ENCODE data around the gene SLC22A6. TPM values are rescaled to one million over a fixed set of nuclear protein-coding genes. Genes with fewer than 3 reads are reported as not detected.
A peak's percentile ranks its signal among the peaks of the same experiment; 100 is the strongest.

Gene SLC22A6
- total RNA-seq, 1 experiment from 2014 or later, result not detected

- TF ChIP-seq, protein P1, sequence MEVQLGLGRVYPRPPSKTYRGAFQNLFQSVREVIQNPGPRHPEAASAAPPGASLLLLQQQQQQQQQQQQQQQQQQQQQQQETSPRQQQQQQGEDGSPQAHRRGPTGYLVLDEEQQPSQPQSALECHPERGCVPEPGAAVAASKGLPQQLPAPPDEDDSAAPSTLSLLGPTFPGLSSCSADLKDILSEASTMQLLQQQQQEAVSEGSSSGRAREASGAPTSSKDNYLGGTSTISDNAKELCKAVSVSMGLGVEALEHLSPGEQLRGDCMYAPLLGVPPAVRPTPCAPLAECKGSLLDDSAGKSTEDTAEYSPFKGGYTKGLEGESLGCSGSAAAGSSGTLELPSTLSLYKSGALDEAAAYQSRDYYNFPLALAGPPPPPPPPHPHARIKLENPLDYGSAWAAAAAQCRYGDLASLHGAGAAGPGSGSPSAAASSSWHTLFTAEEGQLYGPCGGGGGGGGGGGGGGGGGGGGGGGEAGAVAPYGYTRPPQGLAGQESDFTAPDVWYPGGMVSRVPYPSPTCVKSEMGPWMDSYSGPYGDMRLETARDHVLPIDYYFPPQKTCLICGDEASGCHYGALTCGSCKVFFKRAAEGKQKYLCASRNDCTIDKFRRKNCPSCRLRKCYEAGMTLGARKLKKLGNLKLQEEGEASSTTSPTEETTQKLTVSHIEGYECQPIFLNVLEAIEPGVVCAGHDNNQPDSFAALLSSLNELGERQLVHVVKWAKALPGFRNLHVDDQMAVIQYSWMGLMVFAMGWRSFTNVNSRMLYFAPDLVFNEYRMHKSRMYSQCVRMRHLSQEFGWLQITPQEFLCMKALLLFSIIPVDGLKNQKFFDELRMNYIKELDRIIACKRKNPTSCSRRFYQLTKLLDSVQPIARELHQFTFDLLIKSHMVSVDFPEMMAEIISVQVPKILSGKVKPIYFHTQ (CRISPR knock-in tag; IDR thresholded peaks at IDR 0.05), result no peak
- TF ChIP-seq, protein P2, sequence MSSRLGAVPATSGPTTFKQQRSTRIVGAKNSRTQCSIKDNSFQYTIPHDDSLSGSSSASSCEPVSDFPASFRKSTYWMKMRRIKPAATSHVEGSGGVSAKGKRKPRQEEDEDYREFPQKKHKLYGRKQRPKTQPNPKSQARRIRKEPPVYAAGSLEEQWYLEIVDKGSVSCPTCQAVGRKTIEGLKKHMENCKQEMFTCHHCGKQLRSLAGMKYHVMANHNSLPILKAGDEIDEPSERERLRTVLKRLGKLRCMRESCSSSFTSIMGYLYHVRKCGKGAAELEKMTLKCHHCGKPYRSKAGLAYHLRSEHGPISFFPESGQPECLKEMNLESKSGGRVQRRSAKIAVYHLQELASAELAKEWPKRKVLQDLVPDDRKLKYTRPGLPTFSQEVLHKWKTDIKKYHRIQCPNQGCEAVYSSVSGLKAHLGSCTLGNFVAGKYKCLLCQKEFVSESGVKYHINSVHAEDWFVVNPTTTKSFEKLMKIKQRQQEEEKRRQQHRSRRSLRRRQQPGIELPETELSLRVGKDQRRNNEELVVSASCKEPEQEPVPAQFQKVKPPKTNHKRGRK (CRISPR knock-in tag; IDR thresholded peaks at IDR 0.05; ENCODE audit: borderline replicate concordance), result no peak
Measured at GRCh38 chr11:62981743-62982142, 3.0 kb downstream of the SLC22A6 start (continued).

- Mint-ChIP-seq H3K36me3 (no peaks in the 10 kb centered on the region), H3K4me3 (no peak overlapping the region), H3K4me1 (no peaks in the 10 kb centered on the region), H3K27me3 (ENCODE audit: low read depth) (no peaks in the 10 kb centered on the region), H3K9me3 (no peaks in the 10 kb centered on the region), H3K27ac (no peak overlapping the region)
- ChIA-PET POLR2A (no interaction called here), CTCF (interaction anchor here (0.6 to 10.4 kb wide), 7 partner anchors 11 to 74 kb away, joined by 3 to 302 read pairs (median 6); no protein-coding TSS in a partner anchor)
- ATAC-seq (no peak), DNase-seq (ENCODE audit: low spot score) (no peak)
- TF ChIP-seq IRF1 (CRISPR knock-in tag; IDR thresholded peaks at IDR 0.05) (no peak), NR1H2 (CRISPR knock-in tag; IDR thresholded peaks at IDR 0.05) (no peak), JUN (CRISPR knock-in tag; IDR thresholded peaks at IDR 0.05) (0 out of 2 replicates have a peak, but pooled peaks have one; percentile 19), TEAD1 (CRISPR knock-in tag; IDR thresholded peaks at IDR 0.05) (no peak)
- TF ChIP-seq, protein P3, sequence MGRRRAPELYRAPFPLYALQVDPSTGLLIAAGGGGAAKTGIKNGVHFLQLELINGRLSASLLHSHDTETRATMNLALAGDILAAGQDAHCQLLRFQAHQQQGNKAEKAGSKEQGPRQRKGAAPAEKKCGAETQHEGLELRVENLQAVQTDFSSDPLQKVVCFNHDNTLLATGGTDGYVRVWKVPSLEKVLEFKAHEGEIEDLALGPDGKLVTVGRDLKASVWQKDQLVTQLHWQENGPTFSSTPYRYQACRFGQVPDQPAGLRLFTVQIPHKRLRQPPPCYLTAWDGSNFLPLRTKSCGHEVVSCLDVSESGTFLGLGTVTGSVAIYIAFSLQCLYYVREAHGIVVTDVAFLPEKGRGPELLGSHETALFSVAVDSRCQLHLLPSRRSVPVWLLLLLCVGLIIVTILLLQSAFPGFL (CRISPR knock-in tag; IDR thresholded peaks at IDR 0.05; ENCODE audit: borderline replicate concordance), result no peak
- TF ChIP-seq, protein P4, sequence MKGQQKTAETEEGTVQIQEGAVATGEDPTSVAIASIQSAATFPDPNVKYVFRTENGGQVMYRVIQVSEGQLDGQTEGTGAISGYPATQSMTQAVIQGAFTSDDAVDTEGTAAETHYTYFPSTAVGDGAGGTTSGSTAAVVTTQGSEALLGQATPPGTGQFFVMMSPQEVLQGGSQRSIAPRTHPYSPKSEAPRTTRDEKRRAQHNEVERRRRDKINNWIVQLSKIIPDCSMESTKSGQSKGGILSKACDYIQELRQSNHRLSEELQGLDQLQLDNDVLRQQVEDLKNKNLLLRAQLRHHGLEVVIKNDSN (CRISPR knock-in tag; IDR thresholded peaks at IDR 0.05), result no peak
Measured at GRCh38 chr11:62980133-62980760, 4.5 kb downstream of the SLC22A6 start.

GRCh38 chr11:62976109-62976508 is 8.7 kb downstream of the SLC22A6 start:
- no peak overlapping the region for H3K27ac Mint-ChIP-seq
- no peak for ATAC-seq
- H3K27me3 Mint-ChIP-seq (ENCODE audit: low read depth), result peaks cover 17% of the 10 kb centered on the region
- H3K4me3 Mint-ChIP-seq, result no peak overlapping the region
- peaks cover 3% of the 10 kb centered on the region; the same call in 1 of the 2 replicates for H3K4me1 Mint-ChIP-seq
- H3K36me3 Mint-ChIP-seq, result no peaks in the 10 kb centered on the region
- ChIA-PET CTCF (interaction anchor here (0.7 to 10.4 kb wide), 20 partner anchors 8 to 222 kb away, joined by 3 to 302 read pairs (median 12); partner anchors contain the start of genes CHRM1, SLC22A6 and ZBTB3), POLR2A (interaction anchor here (0.6 kb wide), 1 partner anchor 79 kb away, joined by 4 read pairs; no protein-coding TSS in a partner anchor)
- DNase-seq (ENCODE audit: low spot score), result no peak
- no peaks in the 10 kb centered on the region for H3K9me3 Mint-ChIP-seq
- TF ChIP-seq, protein P5, sequence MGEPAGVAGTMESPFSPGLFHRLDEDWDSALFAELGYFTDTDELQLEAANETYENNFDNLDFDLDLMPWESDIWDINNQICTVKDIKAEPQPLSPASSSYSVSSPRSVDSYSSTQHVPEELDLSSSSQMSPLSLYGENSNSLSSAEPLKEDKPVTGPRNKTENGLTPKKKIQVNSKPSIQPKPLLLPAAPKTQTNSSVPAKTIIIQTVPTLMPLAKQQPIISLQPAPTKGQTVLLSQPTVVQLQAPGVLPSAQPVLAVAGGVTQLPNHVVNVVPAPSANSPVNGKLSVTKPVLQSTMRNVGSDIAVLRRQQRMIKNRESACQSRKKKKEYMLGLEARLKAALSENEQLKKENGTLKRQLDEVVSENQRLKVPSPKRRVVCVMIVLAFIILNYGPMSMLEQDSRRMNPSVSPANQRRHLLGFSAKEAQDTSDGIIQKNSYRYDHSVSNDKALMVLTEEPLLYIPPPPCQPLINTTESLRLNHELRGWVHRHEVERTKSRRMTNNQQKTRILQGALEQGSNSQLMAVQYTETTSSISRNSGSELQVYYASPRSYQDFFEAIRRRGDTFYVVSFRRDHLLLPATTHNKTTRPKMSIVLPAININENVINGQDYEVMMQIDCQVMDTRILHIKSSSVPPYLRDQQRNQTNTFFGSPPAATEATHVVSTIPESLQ (CRISPR knock-in tag; IDR thresholded peaks at IDR 0.05), result no peak
- TF ChIP-seq, protein P6, sequence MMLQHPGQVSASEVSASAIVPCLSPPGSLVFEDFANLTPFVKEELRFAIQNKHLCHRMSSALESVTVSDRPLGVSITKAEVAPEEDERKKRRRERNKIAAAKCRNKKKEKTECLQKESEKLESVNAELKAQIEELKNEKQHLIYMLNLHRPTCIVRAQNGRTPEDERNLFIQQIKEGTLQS (CRISPR knock-in tag; conservative IDR thresholded peaks at IDR 0.05), result no peak
- TF ChIP-seq ZNF423 (CRISPR knock-in tag; IDR thresholded peaks at IDR 0.05), result no peak
- TF ChIP-seq EMX1 (CRISPR knock-in tag; IDR thresholded peaks at IDR 0.05), result no peak
- no peak for TF ChIP-seq ESRRA (CRISPR knock-in tag; IDR thresholded peaks at IDR 0.05; ENCODE audit: borderline replicate concordance)
- no peak for TF ChIP-seq NR3C1 (CRISPR knock-in tag; conservative IDR thresholded peaks at IDR 0.05; ENCODE audit: low read depth)
- TF ChIP-seq IRF1 (CRISPR knock-in tag; IDR thresholded peaks at IDR 0.05), result no peak
- TF ChIP-seq ZBTB21 (CRISPR knock-in tag; IDR thresholded peaks at IDR 0.05; ENCODE audit: borderline replicate concordance), result no peak
- TF ChIP-seq E2F5 (CRISPR knock-in tag; IDR thresholded peaks at IDR 0.05), result no peak
- no peak for TF ChIP-seq IRF2 (CRISPR knock-in tag; IDR thresholded peaks at IDR 0.05; ENCODE audit: borderline replicate concordance, low read depth)
- no peak for TF ChIP-seq ZSCAN18 (CRISPR knock-in tag; IDR thresholded peaks at IDR 0.05)
- TF ChIP-seq NFATC4 (CRISPR knock-in tag; IDR thresholded peaks at IDR 0.05), result no peak
